GM12892 (cell line): Measurements from ENCODE around the gene GLIS1.

ENCODE experiments used
- POLR2A ChIP-seq: IDR thresholded peaks from 2 replicates; pipeline ENCODE4 v1.6.1; 2011; ENCODE audit warnings: low read depth, low read length, control low read depth
- TAF1 ChIP-seq: IDR thresholded peaks from 2 replicates; pipeline ENCODE4 v1.6.1; 2011; ENCODE audit warnings: low read depth, mild to moderate bottlenecking, control low read depth, low read length, borderline replicate concordance

GRCh38 chr1:53586765-53587164 is 152.2 kb downstream of the GLIS1 start:
- TF ChIP-seq POLR2A (no peak), TAF1 (no peak)
